Hypothalamus (tissue), 51 donors: ENCODE measurements around the gene KISS1R.

Experiments used
- DNase-seq, 51 donors: peaks; one replicate each; lab custom pipeline; 2025; lab: John Stamatoyannopoulos, UW

Gene KISS1R

GRCh38 chr19:934865-935479 lies 17.8 kb downstream of the KISS1R start:
- peak in 50 of 51 donors; percentile 12 to 80 (median 62) for DNase-seq

- DNase-seq, result no peak
These were observed 19.0 kb downstream of the KISS1R start for GRCh38 chr19:936175-936546.

- DNase-seq, result no peak
These were observed 20.1 kb downstream of the KISS1R start for GRCh38 chr19:937259-937694.

- no peak for DNase-seq
These were observed 21.2 kb downstream of the KISS1R start for GRCh38 chr19:938233-938923.

- no peak for DNase-seq
These were observed 22.3 kb downstream of the KISS1R start for GRCh38 chr19:939439-939838.

DNA sequence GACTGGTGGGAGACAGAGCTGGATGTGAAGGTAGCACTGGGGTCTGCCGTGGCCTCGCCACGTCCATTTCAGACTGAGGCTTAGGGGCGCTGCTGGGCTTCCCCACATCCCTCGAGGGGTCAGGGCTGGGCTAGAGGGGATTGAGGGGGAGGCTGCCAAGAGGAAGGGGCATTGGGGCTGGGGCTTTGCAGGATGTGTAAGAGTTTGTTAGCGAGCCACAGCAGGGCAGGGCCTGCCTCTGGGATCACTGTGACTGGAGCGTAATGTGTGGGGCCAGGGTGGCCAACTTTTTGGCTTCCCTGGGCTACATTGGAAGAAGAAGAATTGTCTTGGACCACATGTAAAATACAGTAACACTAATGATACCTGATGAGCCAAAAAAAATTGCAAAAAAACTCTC lies 22.8 kb downstream of the KISS1R start:
- no peak for DNase-seq

GRCh38 chr19:940591-941291 lies 23.6 kb downstream of the KISS1R start:
- peak in 44 of 51 donors; percentile 9 to 83 (median 62) for DNase-seq

GRCh38 chr19:941292-942132 lies 24.4 kb downstream of the KISS1R start:
- peak in 1 of 51 donors; percentile 77 for DNase-seq

GRCh38 chr19:942133-942645 lies 25.1 kb downstream of the KISS1R start:
- no peak for DNase-seq

DNA sequence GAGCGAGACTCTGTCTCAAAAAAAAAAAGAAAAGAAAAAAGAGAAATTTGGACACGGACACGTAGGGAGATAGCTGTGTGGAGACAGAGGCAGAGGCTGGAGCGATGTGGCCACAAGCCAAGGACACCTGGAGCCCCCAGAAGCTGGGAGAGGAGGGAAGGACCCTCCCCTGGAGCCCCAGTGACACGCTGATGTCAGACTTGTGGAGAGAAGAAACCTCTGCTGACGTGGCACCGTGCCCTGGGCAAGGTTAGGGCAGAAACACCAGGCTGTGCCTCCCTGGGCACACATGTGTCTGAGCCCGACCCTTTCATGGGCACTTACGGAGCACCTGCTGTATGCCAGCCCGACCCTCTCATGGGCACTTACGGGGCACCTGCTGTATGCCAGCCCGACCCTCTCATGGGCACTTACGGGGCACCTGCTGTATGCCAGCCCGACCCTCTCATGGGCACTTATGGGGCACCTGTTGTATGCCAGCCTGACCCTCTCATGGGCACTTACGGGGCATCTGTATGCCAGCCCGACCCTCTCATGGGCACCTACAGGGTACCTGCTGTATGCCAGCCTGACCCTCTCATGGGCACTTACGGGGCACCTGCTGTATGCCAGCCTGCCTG lies 26.5 kb downstream of the KISS1R start:
- DNase-seq, result no peak

DNA sequence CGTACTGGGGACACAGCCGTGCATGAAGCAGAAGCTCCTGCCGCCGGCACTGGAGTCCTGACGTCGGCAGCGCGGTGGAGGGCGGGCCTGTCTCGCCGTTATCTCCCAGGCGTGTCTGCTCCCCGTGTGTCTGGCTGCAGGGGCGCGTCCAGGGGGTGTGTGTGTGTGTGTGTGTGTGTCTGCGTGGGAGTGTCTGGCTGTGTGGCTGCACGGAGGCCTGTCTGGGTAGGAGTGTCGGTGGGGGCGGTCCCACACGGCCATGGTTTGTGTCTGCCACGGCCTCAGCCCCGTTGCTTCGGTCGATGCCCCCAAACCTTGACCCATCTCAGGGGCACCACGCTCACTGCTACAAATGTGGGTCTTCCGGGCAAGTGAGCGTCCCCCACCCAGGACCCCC lies 27.0 kb downstream of the KISS1R start:
- DNase-seq, result peak in 1 of 51 donors; percentile 25

DNA sequence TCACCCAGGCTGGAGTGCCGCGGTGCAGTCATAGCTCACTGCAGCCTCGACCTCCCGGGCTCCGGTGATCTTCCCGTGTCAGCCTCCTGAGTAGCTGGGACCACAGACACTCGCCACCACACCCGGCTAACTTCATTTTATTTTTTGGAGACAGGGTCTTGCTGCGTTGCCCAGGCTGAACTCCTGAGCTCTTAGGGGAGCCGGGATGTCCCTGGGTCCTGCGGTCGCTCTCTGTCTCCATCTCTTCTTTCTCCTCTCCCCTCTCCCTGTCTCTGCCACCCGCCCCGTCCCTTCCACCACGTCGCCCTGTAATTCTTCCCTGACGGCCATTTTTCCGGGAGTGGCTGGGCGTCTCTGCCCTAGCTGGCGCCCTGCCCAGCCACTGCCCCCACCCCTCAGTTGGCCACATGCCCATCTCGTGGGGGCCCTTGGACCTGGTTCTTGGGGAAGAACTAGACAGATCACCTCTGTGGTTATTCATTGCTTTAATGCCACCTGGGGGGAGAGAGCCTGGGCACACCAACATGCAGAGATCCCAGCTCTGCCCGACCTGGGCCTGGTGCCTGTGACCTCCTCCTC lies 27.6 kb downstream of the KISS1R start:
- no peak for DNase-seq

DNA sequence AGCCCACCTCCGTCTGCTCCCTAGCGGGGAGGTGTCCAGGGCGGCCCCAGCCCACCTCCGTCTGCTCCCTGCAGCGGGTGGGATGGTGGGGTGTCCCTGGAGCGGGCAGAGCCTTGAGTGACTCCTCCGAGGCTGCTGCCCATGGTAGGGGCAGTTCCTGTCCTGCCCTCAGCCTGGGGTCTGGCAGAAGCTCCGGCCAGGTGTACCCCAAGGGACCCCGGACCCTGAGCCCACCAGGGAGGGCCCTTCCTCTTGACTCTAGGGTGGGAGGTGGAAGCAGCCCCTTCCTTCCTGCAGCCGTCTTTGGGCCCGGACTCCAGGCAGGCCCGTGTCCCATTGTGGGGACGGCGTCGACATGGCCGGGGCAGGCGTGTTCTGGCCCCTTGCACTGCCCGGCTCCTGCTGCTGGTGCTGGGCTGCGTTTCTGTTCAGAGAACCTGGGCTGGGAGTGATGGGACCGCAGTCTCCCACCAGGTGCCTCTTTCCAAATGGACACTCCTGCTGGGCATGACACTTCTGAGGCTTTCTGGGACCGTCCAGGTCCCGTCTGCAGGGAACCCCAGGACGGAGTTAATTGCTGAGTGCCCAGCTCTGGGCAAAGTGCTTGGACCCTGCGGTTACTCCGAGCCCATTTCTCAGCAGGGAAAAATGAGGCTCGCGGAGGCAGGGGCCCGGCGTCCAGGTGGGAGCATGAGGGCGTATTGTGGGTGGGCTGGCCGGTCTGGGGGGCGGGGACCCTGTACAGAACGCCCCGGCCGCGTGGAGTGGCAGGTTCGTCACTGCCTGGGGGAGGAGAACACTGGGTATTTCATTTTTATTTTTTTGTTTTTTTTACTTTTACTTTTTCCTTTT lies 28.5 kb downstream of the KISS1R start:
- DNase-seq, result no peak

DNA sequence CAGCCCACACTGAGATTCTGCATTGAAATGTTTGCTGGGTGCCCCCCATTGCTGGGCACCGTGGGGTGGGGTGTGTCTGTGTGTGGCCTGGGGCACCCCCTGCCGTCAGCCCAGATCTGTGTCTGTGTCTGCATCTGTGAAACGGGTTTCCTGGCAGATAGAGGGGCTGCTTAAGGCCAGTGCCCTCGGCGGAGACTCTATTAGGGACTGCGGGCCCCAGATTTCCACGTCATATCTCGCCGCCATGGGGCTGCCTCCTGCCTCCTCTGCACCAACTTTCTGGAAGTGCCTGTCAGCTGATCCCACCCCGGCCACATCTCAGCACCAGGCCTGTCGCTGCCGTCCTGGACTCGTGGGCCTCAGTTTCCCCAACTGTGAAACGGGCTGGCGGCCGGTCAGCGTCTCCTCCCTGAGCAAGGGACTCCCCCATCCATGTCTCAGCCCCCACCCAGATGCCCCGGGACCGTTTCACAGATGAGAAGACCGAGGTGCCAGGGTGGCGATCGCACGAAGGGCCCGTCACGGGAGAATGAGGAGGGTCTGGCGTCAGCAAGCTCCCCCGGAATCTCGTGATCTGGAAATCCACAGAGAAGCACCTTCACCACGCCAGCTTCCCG lies 30.1 kb downstream of the KISS1R start:
- no peak for DNase-seq

DNA sequence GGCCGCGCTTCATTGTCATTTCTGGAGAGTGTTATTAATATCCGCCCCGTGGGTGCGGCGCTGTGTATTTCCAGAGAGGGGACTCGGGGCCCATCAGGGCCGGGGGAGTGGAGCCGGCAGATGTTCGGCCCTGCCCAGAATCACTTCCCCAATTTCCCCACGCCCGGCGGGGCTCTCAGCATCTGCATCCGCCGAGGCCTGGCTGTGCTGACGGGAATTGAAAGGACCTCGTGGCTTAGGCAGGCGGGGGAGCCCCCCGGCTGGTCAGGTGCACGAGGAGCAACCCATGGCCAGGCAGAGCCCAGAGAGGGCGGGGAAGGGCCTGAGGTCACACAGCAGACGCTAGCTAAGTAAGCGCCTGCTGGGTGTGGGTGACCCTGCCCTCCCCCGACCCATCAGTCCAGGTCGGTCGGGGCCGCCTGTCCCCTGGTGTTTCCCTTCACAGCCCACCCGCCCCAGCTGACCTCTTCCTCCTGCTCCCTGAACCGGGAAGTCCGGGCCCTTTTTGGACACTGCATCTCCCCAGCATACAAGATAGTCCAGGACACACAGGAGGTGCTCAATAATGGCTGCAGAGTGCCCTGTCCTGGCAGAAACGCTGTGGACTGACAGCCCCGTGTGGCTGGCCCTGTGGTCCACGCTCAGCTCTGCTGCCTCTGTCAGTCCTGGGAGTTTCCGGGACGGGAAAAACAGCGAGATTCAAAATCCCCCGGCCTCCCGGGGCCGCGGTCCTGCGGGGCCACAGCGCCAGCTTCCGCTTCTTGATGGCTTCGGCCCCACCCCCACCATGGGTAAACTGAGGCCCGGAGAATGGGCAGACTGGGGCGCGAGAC lies 30.8 kb downstream of the KISS1R start:
- peak in 23 of 51 donors; percentile 10 to 52 (median 31) for DNase-seq

DNA sequence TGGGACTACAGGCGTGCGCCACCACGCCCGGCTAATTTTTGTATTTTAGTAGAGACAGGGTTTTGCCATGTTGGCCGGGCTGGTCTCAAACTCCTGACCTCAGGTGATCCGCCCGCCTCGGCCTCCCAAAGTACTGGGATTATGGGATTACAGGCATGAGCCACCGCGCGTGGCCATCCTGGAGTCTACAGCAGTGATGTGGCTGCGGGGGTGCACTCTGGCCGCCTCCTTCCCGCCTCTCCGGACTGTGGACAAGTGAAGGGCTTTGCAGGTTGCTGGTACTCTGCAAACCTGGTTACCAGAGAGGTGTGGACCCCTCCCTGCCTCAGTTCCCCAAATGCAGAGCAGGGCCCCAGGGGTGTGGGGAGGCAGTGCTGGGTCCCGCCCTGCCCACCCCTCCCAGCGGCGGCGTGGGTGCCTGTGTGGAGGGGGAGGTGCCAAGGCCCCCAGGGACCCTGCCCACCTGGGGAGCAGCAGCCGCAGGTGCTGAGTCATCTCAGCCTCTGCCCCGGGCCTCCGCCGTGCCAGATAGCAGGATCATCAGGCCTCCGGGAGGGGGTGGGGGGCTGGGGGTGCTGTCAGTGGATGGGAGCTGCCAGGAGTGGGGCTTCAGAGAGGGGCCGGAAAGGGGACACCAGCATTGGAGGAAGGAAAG lies 31.8 kb downstream of the KISS1R start:
- no peak for DNase-seq
